Activated naive CD4-positive, alpha-beta T cell treated with Interleukin-2 at 50 U/mL for 16 hours (primary cell): ENCODE measurements around the gene IL26.
A peak's percentile ranks its signal among the peaks of the same experiment; 100 is the strongest.

Experiments used
- DNase-seq: peaks from one replicate; pipeline ENCODE4 v3.0.0-alpha.2; 2020

The IL26 gene, protein sequence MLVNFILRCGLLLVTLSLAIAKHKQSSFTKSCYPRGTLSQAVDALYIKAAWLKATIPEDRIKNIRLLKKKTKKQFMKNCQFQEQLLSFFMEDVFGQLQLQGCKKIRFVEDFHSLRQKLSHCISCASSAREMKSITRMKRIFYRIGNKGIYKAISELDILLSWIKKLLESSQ

DNA sequence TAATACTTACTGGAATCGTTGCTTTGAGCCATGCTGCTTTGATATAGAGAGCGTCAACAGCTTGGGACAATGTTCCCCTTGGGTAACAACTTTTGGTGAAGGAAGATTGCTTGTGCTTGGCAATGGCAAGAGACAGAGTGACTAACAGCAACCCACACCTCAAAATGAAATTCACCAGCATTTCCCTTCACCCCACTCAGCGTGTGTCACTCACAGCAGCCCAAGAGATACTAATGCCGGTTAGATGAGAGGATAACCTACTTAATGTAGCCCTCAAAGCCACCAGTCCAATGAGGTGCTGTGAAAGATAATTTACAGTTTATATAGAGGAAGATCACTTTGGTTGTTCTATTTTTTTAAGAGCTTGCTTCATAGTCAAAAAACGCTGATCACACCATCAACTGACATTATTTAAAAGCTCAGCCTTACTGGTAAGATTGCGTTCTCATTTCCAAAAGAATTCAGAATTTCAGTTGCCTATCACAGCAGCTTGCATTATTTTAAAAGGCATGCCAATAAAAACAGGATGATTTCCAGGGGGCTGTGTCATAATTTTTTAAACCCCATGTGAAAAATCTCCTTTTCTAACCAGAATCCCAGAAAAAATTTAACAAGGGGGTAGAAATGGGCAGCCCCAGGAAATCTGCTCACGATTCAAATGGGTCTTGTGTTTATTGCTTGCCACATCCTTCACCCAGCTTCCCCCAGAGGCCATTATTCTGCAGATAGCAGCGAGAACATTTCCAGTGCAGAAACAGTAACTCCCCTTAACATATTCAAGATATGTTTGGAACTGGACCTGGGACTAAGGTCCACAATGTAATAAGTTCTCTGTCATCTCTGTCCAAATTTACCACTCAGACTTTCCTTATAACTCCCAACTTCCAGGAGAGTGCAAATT lies at the start of gene IL26:
Gene IL26, minus strand, starts transcription at position 235 of the 901 bp plus-strand sequence. Its CDS starts 54 bp downstream, at position 181.
- peak; percentile 50 for DNase-seq

DNA sequence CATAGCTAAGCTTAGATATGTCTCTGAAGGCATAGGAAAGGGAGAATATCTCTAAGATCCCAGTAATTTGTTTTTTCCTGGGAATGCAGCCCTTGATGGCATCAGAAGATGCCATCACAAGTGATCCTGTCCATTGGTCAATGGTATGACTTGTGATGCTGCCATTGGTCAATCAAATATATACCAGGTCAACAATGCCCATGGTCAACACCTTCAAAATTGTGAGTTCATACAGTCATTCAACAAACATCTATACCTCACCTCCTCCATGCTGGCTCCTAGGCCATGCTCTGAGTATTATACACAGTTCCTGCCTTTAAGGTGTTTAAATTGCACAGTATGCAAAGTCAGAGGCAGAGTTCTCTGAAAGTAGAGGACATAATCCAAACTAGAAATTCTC lies 47.1 kb upstream of the IL26 start:
- no peak for DNase-seq

DNA sequence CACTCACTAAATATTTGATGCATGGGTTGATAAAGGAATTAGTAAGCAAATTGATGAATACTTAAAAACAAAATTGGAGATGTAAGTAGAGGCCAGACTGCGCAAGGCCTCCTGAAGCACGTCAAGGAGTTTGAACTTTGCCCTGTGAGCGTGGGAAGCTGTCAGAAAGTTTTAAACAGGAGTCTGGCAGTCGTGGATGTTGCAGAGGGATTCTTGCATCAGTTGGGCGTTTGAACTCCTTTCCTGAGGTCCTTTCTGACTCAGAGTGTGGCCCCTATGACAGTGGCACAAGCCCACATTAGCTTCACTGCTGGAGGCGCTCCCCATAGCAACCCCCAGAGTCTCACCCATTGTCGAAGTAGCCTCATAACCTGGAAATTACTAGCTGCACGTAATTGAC lies 45.7 kb upstream of the IL26 start:
- no peak for DNase-seq

DNA sequence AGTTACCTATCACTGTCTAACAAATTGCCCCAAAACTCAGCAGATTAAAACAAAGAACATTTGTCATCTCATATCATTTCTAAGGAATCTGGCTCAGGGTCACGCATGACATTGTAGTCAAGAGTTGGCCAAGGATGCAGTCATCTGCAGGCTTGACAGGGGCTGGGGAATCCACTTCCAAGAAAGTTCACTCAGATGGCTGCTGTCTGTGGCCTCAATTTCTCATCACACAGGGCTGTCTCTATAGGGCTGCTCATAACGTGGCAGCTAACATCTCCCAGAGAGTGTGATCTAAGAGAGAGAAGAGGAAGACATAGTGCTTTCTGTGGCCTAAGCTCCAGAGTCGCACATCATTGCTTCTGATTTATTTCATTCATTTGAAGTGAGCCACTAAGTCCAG lies 44.7 kb upstream of the IL26 start:
- no peak for DNase-seq

DNA sequence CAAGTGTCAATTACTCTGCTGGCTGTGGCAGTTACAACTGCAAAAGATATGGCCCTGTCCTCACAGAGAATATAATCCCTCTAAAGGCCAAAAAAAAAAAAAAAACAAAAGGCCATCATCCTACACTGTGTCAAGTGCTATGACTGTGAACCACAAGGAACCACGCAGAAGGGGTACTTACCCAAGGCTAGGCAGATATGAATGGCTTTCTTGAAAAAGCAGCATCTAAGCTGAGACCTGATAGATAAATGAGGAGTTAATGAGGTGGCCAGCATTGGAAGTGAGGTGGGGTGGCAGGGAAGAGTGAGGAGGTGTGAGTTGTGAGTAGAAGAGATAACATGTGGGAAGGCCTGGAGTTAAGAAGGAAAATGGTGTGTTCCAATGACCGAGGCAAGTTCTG lies 44.2 kb upstream of the IL26 start:
- no peak for DNase-seq

DNA sequence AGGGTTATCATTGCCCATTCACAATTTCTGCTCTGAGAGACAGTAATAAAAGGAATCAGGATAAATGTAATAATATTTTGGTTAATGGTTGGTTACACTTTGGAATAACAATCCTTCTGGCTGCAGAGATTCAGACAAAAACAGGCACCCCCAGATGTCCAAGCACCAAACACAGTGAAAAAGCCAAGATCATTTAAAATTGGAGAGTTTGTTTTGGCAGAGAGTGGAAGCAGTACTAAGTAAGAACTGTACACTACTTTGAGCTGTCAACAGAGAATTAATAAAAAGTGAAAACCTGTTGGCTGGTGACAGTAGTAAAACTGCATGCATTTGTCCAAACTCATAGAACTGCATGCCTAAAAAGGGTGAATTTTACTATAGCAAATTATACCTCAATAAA lies 43.4 kb upstream of the IL26 start:
- DNase-seq, result no peak

DNA sequence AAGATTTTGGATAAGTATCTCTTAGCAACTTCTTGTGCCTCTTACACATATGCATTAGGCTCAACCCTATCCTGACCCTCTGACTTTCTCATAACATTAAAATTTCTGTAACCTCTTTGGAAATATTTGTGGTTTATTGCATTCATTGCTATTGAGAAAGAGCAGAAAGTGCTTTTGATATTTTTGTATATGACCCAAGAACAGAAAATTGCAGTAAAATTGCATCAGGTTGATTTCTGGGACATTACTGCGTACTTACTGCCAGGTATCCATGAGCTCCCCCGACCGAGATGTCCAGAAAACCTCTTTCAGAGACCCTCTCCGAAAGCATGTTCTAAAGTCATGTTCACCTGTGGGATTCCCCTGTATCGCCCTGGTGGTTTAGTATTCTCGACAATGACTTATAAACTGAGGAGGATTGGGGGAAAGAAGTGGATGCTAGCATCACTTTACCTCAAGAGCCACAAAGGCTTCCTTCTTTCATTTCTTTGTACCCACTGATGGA lies 42.3 kb upstream of the IL26 start:
- no peak for DNase-seq

DNA sequence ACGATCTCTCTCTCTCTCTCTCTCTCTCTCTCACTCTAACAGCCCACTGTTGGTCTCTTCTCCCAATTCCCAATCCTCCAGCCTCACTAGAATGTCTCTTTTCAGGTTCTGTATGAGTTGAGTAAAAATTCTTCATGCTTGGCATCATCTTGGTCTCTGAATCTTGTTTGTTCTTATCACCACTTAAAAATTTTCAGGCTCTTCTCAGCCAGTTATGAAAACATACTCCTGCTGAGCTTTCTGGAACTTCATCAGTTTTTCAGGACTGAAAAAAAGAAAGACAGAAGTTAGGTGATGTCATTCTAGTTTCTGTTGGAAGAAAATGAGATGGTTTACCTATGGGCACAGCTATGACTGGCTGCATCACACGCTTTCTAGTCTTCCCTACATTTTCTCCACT lies 39.2 kb upstream of the IL26 start:
- DNase-seq, result no peak

DNA sequence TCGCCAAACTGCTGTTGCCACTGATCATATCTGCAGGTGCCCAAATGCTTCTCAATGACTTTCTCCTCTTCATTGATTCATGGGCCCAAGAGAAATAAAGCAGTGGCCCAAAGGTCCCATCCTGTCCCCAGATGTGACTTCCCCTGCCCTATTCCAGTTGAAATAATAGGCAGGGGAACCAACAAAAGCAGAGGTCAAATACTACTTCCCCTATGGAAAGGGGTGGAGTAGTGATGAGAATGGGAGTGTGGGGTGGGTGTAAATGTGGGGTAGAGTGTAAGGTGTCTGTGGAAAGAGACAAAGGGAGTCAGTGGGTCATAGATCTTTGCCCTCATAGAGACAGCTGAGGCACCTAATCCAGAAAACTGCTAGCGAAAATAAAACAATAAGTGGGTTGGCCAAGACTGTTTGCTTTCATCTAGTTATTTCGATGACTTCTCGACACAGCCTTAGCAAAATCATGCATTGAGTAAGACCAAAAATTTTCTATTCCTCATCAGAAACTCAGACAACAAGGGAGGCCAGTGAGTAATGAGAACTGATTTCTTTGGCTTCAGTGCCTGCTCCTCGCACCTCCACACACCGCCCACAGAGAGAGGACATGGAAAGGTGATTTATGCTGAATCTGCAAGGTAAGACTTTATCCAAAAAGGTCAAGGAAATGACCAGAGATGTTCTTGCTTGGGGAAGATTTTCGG lies 38.7 kb upstream of the IL26 start:
- no peak for DNase-seq

DNA sequence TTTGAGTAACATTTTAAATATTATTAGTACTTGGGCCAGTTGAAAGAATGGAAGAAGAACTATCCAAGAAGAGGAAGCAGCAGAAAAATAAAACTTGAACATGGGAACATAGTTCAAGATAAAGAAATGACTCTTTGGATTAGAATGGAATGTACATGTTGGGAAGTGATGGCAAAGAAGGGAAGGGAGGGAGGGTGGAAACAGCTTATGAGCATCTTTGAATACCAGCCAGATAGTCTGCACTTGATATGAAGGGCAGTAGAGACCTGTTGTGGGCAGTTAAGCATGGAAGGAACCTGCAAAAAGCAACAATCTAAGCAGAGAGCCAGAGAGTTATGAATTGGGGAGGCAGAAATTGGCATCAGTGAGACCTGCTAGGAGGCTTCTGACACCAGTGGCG lies 37.8 kb upstream of the IL26 start:
- no peak for DNase-seq

DNA sequence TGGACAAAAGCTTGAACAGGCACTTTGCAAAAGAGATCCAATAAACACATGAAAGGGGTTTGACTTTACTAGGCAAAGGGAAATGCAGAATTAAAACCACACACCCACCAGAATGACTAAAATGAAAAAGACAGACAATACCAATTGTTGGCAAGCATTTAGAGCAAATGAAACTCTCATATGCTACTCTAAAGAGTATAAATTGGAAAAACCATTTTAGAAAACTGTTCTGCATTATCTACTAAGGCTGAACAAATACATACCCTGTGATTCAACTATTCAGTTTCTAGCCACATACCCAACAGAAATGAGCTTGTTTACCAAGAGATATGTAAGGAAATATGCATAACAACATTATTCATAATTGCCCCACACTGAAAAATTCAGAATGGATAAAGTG lies 36.3 kb upstream of the IL26 start:
- no peak for DNase-seq

DNA sequence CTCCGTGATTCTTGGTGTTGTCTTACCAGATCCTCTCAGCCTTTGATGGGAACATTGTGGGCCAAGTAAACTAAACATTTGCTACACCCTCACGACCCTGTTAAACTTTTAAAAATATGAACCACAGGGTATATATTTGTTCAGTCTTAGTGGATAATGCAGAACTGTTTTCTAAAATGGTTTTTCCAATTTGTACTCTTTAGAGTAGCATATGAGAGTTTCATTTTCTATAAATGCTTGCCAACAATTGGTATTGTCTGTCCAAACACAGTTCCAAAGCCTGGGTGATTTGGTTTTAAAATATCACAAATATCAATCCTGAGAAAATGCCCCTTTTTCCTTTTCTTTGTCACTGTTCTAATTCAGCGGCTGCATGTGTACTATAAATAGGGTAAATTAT lies 34.5 kb upstream of the IL26 start:
- DNase-seq, result no peak

DNA sequence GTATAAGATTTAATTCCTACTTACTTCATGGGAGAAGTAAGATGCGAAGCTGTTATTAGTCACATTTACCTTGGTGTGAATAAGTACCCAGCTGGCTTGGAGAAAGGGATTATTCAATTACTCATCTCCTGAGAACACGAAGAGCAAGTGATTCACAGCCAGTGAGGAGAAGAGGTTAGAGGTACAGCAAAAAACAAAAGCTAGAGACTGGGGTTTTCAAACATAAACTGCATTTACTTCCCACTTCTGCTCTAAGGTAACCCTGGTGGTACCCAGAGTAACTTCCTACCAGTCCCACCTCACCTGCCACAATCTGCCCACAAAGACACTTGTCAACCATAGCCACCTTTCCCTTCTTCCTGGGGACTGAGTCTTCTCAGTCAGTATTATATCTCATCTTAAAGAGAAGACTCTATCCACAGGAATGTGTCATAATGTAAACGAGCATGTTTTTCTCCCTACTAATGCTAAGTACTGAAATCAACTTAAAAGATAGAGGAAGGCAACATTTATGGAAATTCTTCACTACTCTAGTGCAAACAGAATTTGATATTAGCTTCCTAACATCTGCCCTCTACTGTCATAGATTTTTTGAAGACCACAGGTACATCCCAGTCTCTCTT lies 33.8 kb upstream of the IL26 start:
- DNase-seq, result peak; percentile 37

DNA sequence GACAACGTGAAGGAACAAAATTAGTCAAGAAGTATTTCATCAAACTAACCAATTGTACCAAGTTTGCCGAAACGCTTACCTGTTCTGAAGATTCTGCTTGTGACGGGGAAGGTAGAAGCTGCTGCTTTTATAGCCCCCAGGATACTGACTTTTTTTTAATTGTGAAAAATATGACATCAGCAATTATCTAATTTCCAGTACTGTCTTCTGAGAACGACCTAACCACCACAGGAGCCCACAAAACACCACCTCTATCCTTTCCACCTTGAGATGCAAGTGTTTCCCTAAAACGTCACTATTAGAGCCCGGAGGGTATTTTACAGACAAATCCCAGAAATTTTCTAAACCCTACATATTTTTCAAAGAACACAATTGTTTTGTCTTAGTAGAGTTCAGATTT lies 27.9 kb upstream of the IL26 start, which contains the start of gene IL22:
Gene IL22, minus strand, starts transcription at position 101 of the 400 bp plus-strand sequence. CDS start 156 bp downstream, outside the sequence.
- no peak for DNase-seq

DNA sequence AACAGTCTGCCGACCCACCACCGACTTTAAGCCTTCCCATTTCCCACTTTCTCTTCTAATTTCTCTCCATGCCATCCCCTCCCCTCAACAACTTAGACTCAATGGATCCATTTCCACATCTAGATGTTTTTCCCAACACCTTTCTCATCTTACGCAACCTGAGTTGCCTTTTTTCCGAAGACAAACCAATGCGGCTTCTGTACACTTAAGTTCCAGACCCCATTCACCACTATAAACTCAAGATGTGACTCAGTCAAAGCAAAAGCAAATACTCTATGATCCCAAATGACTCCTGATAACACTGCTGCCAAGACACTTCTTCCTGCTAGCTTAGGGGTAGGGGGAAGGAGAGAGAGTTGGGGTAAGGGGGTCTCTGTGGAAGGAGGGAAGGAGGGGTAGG lies 26.5 kb upstream of the IL26 start:
- no peak for DNase-seq

DNA sequence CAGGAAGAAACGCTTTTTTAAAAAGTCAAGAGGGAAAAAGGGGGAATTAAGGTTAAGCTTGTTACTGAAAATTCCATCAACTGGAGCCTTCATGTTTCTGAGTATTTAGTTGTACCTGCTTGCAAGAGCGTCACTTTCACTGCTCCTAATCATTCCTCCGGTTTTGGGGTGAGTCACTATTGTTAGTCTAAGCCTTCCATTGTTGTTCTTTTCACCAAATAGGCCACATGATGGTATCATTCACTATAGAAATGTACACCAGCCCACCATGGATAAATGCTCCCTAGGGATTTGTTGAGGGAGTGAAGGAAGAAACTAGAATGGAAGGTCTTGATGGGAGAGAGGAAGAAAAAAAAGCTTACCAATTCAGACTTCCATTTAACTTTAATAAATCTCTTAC lies 24.8 kb upstream of the IL26 start:
- no peak for DNase-seq

DNA sequence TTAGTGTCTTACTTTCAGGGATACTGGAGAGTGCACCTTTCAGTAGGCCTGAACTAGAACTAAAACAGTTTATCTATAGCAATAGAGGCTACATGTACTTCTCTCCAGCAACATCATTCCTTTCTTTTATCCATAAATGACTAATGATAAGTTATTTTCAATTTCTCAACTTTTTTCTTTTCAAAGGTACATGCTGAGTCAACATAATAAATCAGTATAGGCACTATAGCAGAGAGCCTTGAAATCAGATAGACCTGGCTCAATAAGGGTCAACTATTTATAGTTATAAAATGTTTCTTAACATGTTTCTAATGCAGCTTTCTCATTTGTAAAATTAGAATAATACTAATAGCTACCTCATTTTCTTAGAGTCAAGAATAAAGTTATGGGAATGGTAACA lies 22.2 kb upstream of the IL26 start:
- DNase-seq, result no peak

DNA sequence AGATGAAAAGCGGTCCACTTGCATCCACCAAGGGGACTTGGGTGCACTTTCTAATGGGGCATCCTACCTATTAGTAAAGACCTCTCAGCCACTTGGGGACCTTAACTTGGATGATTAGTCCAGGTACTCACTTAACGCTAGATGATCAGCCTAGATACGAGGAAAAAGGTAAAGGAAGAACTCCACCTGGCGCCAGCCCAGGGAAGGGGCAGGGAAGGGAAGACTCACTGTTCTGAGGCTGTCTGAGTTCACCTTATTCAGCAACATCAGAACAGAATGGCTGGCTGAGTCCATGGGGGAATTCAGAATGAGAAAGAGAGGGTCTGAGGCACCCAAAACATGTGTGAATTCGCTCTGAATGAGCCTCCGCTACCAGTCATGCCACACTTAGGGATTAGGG lies 20.7 kb upstream of the IL26 start:
- DNase-seq, result no peak

DNA sequence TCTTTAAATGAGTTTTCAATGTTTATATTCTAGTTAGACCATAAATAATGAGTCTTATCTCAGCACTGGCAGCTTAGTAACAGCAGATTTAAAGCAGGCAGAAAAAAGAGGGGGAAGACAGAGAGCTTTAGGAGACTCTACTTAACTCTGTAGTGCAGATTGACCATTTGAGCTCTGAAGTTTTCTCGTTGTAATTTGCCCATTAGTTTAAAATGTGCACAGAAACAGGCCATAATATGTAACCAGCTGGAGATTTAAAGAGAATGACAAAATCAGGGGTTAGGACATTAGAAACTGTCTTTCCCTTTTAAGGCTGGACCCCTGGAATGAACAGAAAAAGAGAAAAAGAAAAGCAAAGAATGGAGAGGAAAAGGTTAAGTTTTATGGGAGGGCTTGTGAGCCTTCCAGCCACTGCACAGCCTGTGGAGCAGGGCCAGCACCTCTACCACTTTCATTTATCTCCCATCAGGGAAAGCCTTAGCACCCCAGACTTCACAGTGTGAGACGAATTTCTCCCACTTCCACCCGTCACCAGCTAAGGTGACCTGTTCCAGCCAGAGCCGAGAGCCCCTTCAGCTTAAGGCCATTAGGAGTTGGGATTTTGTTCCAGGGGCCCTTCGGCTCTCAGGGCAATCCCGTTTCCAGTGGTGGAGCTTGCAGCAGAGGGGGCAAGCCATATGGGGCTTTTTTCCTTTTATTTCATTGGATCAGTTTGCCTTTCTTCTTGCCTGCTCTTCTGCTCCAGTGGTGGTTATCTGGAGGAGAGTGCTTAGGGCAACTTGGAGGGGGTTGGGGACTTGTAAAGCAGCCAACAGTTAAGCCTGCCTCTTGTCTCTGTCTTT lies 19.8 kb upstream of the IL26 start:
- DNase-seq, result no peak

DNA sequence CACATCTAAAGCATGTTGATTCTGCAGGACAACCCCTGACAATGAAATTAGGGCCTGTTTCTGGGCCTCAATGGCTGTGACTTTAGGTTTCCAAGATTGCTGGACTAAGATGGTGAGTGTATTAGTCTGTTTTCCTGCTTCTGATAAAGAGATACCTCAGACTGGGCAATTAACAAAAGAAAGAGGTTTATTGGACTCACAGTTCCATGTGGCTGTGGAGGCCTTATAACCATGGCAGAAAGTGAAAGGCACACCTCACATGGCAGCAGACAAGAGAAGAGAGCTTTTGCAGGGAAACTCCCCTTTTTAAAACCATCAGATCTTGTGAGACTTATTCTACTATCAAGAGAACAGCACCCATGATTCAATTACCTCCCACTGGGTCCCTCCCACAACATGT lies 17.2 kb upstream of the IL26 start:
- DNase-seq, result no peak

DNA sequence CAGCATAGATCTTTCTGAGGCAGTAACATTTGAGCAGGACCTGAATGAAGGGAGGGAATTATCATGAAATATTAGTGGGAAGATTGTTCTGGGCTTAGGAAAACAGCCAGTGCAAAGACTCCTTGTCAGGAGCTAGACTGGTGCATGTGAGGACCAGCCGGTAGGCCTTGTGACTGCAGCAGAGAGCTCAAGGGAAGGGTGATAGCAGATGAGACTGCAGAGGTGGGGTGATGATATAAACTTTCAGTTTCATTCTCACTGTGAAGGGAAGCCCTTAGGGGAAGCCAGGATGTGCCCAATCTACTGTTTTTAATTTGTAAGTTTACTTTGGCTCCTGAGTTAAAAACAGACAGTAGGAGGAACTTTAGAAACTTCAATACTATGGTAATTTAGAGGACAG lies 15.4 kb upstream of the IL26 start:
- DNase-seq, result peak; percentile 54

DNA sequence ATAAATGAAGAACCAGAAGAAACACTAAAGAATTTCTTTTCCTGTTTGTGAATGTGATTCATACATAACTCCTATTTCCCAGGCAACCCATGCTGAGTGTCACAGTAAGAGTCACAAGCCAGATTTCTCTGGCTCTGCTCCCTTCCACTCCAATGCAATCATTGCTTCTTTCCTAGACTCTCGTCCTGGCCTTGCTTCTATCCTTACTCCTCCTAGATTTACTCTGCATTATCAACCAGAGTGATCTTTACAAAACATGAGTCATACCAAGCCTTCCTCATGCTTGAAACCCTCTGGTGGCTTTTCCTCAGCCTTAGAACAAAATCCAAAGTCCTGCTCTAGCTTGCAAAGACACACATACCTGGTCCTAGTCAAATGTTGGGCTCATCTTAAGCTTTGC lies 14.5 kb upstream of the IL26 start:
- DNase-seq, result no peak
